ENCODE results near the gene DNASE1. TPM values are rescaled to one million over a fixed set of nuclear protein-coding genes. Genes with fewer than 3 reads are reported as not detected.
"Not testable (repeated sequence)": the region's sequence is repeated elsewhere in the genome, so short reads cannot be mapped to it uniquely, and the experiment has no call there.

The DNASE1 gene
- total and polyA plus RNA-seq, 4 donors = 5.5 to 39.5 (median 8.3) TPM

DNA sequence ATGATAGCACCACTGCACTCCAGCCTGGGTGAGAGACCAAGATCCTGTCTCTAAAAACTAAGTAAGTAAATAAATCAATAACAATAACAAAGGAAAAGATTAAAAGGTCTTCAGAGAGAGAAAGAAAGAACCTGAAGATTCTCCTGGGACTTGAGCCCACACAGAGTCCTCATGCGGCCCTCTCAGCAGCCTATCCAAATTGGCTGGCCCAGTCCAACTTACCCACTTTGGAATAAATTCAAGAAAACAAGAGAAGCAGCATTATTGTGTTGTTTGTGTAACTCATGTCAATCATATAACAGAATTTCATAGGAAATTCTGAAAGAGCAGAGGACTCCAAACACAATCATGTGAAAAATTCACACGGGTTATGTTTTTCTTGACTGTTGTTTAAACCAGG lies 46.9 kb upstream of the DNASE1 start:
- Histone ChIP-seq H3K27ac (ENCODE audit: low read depth in 1 of 2, low read length in 1 of 2) (no peak overlapping the region), H3K36me3 (ENCODE audit: control insufficient read depth in 4 of 4, insufficient read depth in 4 of 4, low read length in 4 of 4) (peaks cover 2 to 4% (median 3%) of the 10 kb centered on the region in 4 donors), H3K4me1 (ENCODE audit: control insufficient read depth in 5 of 5, insufficient read depth in 5 of 5, low read length in 5 of 5) (peaks cover under 1 to 14% (median 6%) of the 10 kb centered on the region in 5 donors), H3K27me3 (ENCODE audit: control insufficient read depth in 3 of 3, insufficient read depth in 3 of 3, low read length in 2 of 3) (no peaks in the 10 kb centered on the region), H3K9me3 (ENCODE audit: control insufficient read depth in 4 of 4, insufficient read depth in 3 of 4, low read length in 3 of 4) (no peaks in the 10 kb centered on the region), H3K4me3 (no peak overlapping the region), H3K9ac (ENCODE audit: insufficient read depth in 1 of 2, low read length in 2 of 2) (no peak overlapping the region)
- ATAC-seq (ENCODE audit: insufficient read depth, low FRiP score) = no peak
- TF ChIP-seq, protein P1, sequence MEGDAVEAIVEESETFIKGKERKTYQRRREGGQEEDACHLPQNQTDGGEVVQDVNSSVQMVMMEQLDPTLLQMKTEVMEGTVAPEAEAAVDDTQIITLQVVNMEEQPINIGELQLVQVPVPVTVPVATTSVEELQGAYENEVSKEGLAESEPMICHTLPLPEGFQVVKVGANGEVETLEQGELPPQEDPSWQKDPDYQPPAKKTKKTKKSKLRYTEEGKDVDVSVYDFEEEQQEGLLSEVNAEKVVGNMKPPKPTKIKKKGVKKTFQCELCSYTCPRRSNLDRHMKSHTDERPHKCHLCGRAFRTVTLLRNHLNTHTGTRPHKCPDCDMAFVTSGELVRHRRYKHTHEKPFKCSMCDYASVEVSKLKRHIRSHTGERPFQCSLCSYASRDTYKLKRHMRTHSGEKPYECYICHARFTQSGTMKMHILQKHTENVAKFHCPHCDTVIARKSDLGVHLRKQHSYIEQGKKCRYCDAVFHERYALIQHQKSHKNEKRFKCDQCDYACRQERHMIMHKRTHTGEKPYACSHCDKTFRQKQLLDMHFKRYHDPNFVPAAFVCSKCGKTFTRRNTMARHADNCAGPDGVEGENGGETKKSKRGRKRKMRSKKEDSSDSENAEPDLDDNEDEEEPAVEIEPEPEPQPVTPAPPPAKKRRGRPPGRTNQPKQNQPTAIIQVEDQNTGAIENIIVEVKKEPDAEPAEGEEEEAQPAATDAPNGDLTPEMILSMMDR (IDR thresholded peaks at IDR 0.05; ENCODE audit: control extremely low read depth, extremely low read depth) = no peak
- WGBS, 2 donors = 92 to 99% methylated on average over 2 of the region's 2 CpGs
- no peak for DNase-seq

DNA sequence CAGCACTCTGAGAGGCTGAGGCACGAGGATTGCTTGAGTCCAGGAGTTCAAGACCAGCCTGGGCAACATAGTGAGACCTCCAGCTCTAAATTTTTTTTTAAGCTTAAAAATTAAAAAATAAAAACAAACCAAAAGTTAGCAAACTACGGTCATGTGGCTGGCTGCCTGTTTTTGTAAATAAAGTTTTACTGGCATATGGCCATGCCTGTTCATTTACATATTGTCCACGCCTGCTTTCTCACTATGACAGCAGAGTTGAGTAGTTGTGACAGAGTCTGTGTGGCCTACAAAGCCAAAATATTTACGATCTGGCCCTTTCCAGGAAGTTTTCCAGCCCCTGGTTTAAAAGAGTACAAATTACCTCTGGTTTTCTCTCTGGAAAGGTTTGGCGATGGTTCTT lies 46.4 kb upstream of the DNASE1 start:
- Histone ChIP-seq H3K27ac (ENCODE audit: low read depth in 1 of 2, low read length in 1 of 2) (no peak overlapping the region), H3K9ac (ENCODE audit: insufficient read depth in 1 of 2, low read length in 2 of 2) (no peak overlapping the region), H3K27me3 (ENCODE audit: control insufficient read depth in 3 of 3, insufficient read depth in 3 of 3, low read length in 2 of 3) (no peaks in the 10 kb centered on the region), H3K4me3 (no peak overlapping the region), H3K36me3 (ENCODE audit: control insufficient read depth in 4 of 4, insufficient read depth in 4 of 4, low read length in 4 of 4) (peaks cover 2 to 4% (median 3%) of the 10 kb centered on the region in 4 donors), H3K9me3 (ENCODE audit: control insufficient read depth in 4 of 4, insufficient read depth in 3 of 4, low read length in 3 of 4) (no peaks in the 10 kb centered on the region), H3K4me1 (ENCODE audit: control insufficient read depth in 5 of 5, insufficient read depth in 5 of 5, low read length in 5 of 5) (peaks cover 1 to 16% (median 6%) of the 10 kb centered on the region in 5 donors)
- ATAC-seq (ENCODE audit: insufficient read depth, low FRiP score) (no peak), DNase-seq (no peak)
- 89 to 92% methylated on average over 5 of the region's 5 CpGs for WGBS, 2 donors
- TF ChIP-seq, protein P1 (IDR thresholded peaks at IDR 0.05; ENCODE audit: control extremely low read depth, extremely low read depth) = no peak

DNA sequence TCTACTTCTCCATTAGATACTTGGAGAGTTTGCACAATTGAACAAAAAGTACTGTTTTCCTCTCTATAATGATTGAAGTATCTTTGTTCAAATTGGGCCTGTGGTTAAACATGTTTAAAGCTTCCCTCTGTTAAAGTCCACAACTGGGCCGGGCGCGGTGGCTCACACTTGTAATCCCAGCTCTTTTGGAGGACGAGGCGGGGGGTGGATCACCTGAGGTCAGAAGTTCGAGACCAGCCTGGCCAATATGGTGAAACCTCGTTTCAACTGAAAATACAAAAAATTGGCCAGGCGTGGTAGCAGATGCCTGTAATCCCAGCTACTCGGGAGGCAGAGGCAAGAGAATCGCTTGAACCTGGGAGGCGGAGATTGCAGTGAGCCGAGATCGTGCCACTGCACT lies 45.5 kb upstream of the DNASE1 start:
- not testable (repeated sequence) for H3K4me3 ChIP-seq; H3K9ac ChIP-seq (ENCODE audit: insufficient read depth in 1 of 2, low read length in 2 of 2); ATAC-seq (ENCODE audit: insufficient read depth, low FRiP score); H3K27ac ChIP-seq (ENCODE audit: low read depth in 1 of 2, low read length in 1 of 2); H3K36me3 ChIP-seq (ENCODE audit: control insufficient read depth in 4 of 4, insufficient read depth in 4 of 4, low read length in 4 of 4); DNase-seq; H3K9me3 ChIP-seq (ENCODE audit: control insufficient read depth in 4 of 4, insufficient read depth in 3 of 4, low read length in 3 of 4); H3K27me3 ChIP-seq (ENCODE audit: control insufficient read depth in 3 of 3, insufficient read depth in 3 of 3, low read length in 2 of 3)
- 93 to 94% methylated on average over 13 of the region's 13 CpGs for WGBS, 2 donors
- H3K4me1 ChIP-seq (ENCODE audit: control insufficient read depth in 5 of 5, insufficient read depth in 5 of 5, low read length in 5 of 5) = peaks cover 1 to 16% (median 6%) of the 10 kb centered on the region in 5 donors

DNA sequence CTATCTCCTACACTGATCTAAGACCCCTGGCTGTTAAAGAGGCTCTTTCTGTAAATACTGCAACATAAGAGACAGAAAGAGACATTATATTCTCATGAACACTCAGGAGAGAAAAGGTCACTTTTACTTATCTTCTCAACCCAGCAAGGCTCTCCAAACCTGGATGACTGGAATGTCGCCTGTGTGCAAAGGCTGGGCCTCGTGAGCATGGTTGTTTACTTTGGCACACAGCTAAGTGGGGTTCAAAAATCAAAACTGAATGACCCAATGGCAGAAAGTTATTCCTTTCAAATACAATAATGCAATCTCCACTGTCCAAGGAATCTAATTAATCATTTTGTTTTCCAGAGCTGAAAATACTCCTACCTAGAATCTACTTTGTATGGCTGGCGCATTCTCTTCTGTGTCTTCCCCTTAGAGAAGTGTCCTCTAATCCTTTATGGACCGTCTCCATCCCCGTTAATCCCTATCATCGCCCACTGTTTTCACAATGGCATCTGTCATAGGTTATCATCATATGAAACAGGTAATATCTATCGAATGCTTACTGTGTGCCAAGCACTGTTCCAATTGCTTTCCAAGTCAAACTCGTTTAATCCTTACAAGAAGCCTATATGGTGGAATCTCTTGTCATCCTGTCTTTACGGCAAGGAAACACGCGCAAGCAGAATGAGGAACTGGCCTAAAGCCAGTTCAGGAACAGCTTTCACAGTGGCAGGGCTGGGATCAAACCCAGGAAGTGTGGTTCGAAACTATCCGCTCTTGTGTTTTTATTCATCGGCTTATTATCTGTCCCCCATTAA lies 44.4 kb upstream of the DNASE1 start:
- WGBS, 2 donors = 48 to 52% methylated on average over 14 of the region's 14 CpGs
- Histone ChIP-seq H3K9me3 (ENCODE audit: control insufficient read depth in 4 of 4, insufficient read depth in 3 of 4, low read length in 3 of 4) (no peaks in the 10 kb centered on the region), H3K27ac (ENCODE audit: low read depth in 1 of 2, low read length in 1 of 2) (no peak overlapping the region), H3K27me3 (ENCODE audit: control insufficient read depth in 3 of 3, insufficient read depth in 3 of 3, low read length in 2 of 3) (no peaks in the 10 kb centered on the region), H3K4me1 (ENCODE audit: control insufficient read depth in 5 of 5, insufficient read depth in 5 of 5, low read length in 5 of 5) (peaks cover 1 to 16% (median 6%) of the 10 kb centered on the region in 5 donors), H3K9ac (ENCODE audit: insufficient read depth in 1 of 2, low read length in 2 of 2) (no peak overlapping the region), H3K4me3 (no peak overlapping the region), H3K36me3 (ENCODE audit: control insufficient read depth in 4 of 4, insufficient read depth in 4 of 4, low read length in 4 of 4) (peaks cover 0 to 4% (median 2%) of the 10 kb centered on the region in 4 donors)
- DNase-seq (peak in 2 of 3 donors; percentile 6 to 29), ATAC-seq (ENCODE audit: insufficient read depth, low FRiP score) (no peak)
- TF ChIP-seq, protein P1 (IDR thresholded peaks at IDR 0.05; ENCODE audit: control extremely low read depth, extremely low read depth) = no peak

All from lung (tissue), 12 donors.